CD4-positive, alpha-beta T cell treated with Interleukin-1 beta for 1 hour (primary cell): ENCODE measurements around the gene PLK1.
"Not testable (repeated sequence)": the region's sequence is repeated elsewhere in the genome, so short reads cannot be mapped to it uniquely, and the experiment has no call there.

Experiments used
- DNase-seq, 2 donors: peaks; one replicate each; pipeline ENCODE4 v3.0.0-alpha.2; 2020 to 2022

Gene PLK1

DNA sequence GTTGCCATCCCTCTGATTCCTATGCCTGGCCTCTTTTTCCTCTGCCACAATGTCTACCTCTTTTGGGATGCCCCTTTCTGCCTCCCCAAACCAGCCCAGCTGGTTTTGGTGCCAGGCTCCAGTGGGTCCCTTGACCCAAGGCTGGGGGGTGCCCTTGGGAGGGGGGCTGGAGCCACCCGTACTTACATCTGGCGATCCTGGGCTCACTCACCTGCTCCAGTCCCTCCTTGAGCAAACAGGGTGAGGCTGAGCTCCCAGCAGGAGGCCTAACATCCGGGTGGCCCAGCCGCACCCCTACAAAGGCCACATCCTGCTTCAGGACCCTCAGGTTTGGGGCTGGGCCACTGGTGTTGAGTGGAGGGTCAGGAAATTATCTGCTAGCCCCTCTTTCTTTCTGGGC, 33.1 kb downstream of the PLK1 start:
- no peak for DNase-seq

DNA sequence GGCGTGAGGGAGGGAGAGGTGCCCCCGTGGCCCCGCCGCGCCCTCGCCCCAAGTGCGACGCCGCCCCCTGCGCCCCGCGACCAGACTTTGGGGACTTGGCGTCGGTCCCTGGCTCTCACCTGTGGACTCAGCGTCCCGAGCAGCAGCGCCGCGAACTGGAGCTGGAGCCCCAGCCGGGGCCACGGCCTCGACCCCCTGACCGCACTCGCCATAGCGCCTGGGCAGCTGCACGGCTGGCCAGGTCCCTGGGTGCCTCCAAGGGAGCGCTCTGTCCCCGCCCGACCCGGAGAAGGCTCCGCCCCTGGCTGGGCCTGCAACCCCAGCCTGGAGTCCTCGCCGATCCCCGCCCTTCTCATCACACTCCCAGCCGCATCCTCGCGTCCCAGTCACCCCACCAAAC, 34.3 kb downstream of the PLK1 start, which contains the start of gene ERN2:
TSS of gene ERN2 (minus strand) at position 247 of the 400 bp plus-strand sequence. CDS start at position 212, 35 bp downstream.
- DNase-seq = no peak

DNA sequence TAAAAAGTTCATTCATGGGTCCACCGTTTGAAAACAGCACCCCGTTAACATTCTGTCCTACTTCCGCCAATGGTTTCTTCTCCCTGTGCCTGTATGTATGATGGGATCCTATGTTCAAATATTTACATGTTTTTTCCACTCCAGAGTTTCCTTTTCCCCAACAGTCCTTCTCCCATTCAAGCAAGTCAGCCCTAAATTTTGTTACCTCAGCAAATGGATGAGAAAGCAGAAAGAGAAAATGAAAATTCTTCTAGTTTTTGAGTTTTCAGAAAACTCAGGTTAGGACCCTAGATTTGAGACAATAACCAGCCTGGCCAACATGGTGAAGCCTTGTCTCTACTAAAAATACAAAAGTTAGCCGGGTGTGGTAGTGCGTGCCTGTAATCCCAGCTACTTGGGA, 37.8 kb downstream of the PLK1 start:
- no peak for DNase-seq

DNA sequence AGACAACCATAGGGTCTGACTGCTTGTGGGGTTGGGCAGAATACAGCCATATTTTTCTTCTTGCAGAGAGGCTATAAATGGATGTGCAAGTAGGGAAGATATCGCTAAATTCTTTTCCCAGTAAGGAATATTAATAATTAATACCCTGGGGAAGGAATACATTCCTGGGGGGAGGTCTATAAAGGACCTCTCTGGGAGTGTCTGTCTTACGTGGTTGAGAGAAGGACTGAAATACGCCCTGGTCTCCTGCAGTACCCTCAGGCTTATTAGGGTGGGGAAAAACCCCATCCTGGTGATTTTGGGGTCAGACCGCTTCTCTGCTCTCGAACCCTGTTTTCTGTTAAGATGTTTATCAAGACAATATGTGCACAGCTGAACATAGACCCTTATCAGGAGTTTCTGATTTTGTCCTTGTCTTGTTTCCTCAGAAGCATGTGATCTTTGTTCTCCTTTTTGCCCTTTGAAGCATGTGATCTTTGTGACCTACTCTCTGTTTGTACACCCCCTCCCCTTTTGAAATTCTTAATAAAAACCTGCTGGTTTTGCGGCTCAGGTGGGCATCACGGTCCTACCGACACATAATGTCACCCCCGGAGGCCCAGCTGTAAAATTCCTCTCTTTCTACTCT, 44.0 kb downstream of the PLK1 start:
- not testable (repeated sequence) for DNase-seq

DNA sequence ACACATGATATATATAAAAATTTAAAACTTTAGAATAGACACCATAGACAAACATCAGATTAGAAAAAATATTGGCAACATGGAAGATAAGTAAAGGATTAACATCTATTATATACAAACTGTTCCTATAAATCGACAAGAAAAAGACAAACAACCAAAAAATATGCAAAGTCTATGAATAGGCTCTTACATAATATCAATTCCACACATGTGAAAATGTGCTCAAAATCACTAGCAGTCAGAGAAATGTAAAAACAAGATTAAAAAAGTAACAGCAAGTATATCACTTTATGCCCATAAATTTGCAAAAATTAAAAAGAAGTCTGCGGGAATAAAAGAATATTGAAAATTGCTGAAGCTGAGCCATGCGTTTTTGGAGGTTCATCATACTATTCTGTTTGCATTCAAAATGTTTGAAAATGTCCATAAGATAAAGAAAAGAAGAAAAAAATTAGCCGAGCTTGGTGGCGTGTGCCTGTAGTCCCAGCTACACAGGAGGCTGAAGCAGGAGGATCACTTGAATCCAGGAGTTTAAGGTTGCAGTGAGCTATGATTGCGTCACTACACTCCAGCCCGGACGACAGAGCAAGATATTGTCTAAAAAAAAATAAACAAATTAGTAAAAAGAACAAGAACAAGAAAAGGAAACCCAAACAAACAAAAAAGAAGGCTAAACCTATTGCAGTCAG, 45.6 kb downstream of the PLK1 start:
- no peak for DNase-seq

DNA sequence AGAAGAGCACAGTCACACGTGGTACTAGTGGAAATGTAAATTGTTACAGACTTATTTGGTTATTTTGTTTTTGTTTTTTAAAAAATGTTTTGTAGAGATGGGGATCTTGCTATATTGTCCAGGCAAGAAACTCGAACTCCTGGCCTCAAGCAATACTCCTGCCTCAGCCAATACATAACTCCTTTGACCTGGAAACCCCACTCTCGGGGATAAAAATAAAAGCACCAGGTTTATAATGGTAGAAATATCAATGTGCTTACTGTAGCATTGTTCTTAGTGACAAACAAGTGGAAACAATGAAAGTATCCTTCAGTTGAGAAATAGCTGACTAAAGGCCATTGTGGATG, 46.1 kb downstream of the PLK1 start:
- DNase-seq = no peak

DNA sequence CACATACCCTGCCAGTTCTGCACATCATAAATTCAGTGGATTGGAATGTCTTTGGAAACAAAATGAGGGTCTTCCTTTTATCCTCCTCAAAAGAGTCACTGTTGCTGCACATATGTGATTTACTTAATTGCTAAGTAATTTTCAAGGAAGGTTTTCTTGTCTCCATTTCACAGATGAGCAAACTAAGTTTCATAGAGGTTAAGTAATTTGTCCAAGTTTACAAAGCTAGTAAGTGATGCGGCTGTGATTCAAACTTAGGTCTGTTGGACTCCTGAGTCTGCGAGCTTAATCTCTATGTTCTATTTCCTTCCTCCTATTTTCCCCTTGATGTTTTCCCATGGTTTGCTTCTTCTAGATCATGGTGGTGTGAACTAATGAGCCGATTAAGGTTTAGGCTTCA, 48.0 kb downstream of the PLK1 start:
- no peak for DNase-seq

DNA sequence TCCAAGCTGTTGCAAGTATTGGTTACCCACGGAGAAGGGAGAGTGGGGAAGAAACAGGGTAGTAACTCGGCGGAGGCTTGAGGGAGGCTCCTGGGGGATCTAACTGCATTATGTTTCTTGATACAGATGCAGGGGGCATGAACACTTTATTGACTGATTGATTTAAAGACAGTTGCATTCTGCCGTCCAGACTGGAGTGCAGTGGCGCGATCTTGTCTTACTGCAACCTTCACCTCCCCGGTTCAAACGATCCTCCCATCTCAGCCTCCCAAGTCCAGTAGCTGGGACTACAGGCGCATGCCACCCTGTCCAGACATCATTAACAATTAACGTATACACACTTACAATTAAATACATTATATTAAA, 49.4 kb downstream of the PLK1 start:
- no peak for DNase-seq

DNA sequence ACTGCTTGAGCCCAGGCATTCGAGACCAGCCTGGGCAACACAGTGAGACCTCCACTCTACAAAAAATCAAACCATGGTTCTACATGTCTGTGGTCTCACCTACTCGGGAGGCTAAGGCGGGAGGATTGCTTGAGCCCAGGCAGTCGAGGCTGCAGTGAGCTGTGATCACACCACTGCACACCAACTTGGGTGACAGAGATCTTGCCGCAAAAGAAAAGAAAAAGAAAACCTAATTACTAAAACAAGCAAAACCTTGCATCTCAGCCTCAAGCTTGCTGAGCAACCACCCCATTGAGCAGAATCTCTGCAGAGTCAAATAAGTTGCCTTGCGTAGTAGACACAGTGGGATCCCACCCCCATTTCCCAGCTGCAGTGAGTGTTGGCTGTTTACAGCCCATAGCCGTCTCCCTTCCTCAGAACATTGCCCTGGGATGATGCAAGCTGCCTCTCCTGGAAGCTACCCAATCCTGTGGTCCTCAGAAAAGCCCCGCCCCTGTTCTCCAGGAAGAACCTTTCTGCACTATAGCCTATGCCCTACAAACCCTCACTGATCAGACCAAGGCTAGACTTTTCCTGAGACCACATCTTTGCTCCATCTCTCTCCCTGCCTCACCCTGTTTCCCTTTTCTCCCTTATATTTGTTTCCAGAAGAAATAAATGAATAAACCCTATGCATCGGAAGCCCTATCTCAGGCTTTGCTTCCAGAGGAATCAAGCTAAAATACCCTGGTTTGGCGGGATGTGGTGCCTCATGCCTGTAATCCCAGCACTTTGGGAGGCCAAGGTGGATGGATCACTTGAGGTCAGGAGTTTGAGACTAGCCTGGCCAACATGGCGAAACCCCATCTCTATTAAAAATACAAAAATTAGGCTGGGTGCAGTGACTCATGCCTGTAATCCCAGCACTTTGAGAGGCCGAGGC, 51.1 kb downstream of the PLK1 start:
- no peak for DNase-seq

DNA sequence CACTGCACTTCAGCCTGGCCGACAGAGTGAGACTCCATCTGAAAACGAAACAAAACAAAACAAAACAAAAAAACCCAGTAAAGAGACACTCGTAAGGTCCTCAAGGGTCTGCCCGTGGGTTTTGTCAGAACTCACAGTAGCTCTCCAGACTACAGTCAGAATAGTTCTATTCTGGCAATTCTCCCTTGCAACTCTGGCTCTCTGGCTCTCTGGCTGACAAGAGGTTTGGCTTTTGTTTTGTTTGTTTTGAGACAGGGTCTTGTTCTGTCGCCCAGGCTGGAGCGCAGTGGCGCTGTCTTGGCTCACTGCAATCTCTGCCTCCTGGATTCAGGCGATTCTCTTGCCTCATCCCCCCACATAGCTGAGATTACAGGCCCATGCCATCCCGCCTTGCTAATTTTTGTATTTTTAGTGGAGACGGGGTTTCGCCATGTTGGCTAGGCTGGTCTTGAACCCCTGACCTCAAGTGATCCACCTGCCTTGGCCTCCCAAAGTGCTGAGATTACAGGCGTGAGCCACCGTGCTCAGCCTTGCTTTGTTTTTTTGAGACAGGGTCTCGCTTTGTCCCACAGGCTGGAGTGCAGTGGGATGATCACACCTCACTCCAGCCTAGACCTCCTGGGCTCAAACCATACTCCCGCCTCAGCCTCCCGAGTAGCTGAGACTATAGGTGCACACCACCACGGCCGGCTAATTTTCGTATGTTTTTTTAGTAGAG, 55.6 kb downstream of the PLK1 start:
- DNase-seq = no peak

DNA sequence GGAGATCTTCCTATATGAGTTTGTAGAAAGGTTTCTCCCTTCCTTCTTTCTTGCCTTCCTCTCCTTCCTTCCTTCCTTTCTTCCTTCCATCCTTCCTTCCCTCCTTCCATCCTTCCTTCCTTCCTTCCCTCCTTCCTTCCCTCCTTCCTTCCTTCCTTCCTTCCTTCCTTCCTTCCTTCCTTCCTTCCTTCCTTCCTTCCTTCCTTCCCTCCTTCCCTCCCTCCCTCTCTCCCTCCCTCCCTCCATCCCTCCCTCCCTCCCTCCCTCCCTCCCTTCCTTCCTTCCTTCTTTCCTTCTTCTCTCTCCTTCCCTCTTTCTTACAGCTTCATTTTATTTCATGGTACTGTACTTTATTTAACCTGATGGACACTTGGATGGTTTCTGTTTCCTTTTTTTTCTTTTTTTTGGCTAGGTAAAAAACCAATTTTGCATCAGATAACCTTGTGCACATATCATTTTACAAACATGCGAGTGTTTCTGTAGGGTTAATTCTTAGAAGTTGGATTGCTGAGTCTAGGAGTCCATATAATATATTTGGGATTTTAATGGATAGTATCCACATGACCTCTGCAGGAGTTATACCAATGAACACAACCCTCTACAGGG, 58.8 kb downstream of the PLK1 start:
- DNase-seq = not testable (repeated sequence)

DNA sequence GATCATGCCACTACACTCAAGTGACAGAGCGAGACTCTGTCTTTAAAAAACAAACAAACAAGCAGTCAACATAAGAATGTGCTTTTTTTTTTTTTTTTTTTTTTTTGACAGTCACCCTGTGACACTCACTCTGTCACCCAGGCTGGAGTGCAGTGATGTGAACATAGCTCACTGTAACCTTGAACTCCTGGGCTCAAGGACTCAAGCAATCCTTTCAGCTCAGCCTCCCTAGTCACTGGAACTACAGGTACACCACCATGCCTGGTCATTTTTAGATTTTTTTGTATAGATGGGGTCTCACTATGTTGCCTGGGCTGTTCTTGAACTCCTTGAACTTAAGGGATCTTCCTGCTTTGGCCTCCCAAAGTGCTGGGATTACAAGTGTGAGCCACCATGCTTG, 60.8 kb downstream of the PLK1 start:
- DNase-seq = no peak
